GM21447 (cell line): ENCODE data around the gene L3MBTL1.
"Not testable (repeated sequence)": the region's sequence is repeated elsewhere in the genome, so short reads cannot be mapped to it uniquely, and the experiment has no call there.

Experiments
- ATAC-seq: cut with Tn5 transposase; IDR thresholded peaks from one replicate; pipeline ENCODE4 v1.9.1; 2021; ENCODE audit not compliant: unreplicated experiment

L3MBTL1 gene

DNA sequence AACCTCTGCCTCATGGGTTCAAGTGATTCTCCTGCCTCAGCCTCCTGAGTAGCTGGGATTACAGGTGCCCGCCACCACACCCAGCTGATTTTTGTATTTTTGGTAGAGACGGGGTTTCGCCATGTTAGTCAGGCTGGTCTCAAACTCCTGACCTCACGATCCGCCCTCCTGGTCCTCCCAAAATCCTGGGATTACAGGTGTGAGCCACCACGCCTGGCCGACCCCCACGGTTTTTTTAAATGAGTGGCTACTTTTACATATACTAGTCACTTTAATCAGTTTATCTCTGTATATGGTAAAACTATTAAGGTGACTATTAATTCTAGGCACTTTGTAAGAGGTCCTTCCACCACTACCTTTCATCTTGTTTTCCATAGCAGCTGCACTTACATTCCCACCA lies 5.5 kb upstream of the L3MBTL1 start:
- not testable (repeated sequence) for ATAC-seq

DNA sequence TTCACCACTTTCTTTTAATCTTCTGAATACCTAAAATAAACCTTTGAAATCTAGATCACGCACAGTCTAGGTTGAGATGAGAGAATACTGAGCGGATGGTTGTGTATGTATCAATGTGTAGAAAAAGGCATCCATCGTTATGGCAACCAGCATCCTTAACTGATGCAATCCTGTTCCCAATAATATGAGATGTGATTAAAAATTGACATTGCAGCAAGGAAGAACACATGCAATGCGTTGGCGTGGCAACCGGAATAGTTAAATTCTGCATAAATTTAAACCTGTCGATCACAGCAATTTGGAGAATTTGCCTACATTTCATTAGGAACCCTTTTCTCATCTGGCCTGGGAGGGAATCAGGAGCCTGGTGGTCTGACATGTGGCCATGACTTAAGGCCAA lies 1.3 kb upstream of the L3MBTL1 start:
- ATAC-seq, result no peak

DNA sequence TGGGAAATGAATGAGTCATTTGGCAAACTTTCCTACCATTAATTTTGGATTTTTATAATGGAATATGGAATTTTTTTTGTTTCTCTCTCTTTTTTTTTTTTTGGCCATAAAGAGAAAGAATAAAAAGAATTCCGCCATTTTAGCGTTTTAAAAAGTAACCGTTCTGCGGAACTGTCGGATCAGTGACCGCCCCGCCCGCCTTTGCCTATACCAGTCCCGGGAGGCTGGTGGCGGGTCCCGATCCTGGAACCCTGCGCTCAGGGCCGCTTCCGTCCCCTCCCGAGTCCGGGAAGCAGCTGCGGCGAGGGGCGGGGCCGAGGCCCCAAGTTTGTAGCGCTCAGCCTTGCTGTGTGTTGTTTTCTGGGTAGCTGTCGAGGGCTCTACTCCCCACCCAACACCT lies 609 bp downstream of the L3MBTL1 start:
- no peak for ATAC-seq

DNA sequence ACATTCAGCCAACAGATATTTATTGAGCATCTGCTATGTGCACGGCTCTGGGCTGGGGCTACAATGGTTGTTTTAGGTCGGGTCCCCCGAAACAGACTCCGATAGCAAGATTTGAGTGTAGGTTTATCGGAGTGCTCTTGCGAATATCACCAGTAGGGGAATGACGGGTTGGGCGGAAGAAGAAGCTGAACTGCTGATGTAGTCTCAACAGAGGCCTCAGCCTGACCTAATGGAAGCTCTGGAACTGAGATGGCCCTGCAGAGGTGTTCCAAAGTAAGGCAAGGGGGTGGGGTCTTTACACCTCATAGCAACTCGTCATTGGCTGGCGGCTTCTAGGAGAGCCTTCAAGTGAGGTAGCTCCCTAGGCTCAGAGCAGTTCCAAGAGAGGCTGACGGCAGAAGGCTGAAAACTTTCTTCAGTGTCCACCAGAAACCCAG lies 1.1 kb downstream of the L3MBTL1 start:
- no peak for ATAC-seq

DNA sequence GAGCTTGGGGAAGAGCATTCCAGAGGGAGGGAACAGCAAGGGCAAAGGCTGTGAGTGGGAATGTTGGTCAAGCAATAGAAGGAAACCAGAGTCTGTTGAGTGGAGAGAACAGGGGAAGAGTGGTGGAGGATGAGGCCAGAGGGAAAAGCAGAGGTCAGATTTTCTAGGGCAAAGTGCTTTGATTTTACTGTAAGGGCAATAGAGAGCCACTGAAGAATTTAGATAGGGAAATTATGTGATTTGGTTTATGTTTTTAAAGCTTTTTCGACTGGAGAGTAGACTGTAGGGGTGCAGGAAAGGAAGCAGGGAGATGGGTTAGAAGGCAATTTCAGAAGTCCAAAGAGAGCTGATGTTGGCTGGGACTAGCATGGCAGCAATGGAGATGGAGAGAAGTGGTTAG lies 4.4 kb downstream of the L3MBTL1 start:
- ATAC-seq, result no peak

DNA sequence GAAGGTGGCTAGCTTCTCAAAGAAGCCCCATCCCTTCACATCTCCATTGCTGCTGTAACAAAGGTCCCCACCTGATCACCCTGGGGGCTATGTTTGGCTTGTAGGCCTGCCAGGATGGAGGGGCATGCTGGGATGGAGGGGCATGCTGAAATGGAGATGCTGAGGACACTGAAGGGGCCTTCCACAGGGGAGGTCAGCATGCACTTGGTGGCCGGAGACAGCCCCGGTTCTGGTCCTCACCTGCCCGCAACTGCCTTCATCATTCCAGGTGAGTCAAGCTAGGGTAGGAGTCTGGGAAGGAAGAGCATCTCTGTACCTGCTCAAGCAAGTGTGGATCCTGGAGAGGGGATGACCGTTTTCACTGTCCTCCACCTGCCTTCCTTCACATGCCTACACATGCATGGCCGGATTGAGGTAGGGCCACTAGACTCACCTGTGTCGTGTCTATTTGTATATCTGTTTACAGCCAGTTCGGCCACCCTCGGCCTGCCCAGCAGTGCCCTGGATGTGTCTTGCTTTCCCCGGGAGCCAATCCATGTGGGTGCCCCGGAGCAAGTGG lies 6.0 kb downstream of the L3MBTL1 start:
- no peak for ATAC-seq

DNA sequence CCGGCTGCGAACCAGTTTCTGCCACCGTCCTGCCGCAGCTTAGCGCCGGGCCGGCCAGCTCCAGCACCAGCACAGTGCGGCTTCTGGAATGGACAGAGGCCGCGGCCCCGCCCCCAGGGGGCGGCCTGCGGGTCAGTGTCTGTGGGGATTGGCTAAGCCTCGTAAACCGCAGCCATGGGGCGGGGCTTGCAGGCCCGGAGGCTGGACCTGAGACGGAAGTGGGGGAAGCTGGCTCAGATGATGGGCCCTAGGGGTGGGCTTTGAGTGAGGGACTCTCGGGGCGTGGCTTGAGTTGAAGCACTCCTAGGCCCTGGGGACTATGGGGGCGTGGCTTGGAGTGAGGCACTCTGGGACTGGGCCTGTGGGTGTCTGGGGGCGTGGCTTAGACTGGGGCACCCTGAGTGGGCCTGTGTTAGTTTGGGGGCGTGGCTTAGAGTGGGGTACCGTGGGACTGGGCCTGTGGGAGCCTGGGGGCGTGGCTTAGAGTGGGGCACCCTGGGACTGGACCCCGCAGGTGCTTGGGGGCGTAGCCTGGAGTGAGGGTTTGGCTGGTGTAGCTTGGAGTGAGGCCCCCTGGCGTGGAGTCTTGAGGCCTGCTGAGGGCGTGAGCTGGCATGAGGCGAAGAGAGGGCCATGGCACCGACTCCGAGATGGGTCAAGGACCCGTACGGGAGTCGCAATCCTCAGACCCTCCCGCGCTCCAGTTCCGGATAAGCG lies 6.6 kb downstream of the L3MBTL1 start:
- ATAC-seq, result peak; percentile 85

GRCh38 chr20:43514648-43514999 lies 7.1 kb downstream of the L3MBTL1 start:
- ATAC-seq, result peak; percentile 15

DNA sequence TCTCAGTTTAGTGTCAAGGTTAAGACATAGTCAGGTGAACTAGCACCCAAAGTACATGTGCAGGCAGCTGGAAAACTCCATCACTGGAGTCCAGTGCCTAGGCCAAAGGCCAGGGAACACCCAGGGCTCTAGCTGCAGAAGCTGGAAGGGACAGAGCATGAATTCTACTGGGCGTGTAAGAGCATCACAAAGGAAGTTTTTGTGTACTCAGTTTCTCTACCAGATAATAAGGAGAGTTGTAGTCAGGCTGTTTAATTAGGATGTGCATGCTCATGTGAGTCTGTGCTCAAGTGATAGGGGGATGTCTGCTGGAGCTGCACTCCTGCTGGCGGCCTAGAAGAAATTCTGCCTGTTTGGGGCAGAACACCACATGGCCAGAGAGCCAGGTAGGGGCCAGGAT lies 8.1 kb downstream of the L3MBTL1 start:
- ATAC-seq, result no peak

DNA sequence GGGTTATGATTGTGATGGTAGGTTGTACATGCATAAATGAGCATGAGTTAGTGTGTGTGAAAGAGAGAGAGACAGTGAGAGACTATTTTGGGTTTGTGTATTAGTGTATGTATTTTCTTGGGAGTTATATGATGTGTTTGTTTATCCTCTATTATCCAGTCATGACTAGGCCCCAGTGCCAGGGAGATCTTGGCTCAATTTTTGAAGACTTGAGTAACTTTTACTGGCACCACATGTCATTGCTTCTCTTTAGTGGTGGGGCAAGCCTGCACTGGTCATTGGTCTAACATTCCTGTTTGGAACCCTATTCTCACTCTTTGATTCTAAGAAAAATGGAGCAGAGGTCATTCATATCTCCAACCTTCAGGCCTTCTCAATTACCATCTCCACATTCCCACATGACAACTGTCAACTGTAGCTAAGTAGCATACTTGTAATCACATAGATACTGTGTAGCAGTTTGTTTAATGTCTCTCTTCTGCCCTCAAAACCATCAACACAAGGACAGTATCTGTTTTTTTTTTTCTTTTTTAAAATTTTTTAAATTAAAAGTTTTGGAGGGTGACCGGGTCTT lies 8.8 kb downstream of the L3MBTL1 start:
- no peak for ATAC-seq

DNA sequence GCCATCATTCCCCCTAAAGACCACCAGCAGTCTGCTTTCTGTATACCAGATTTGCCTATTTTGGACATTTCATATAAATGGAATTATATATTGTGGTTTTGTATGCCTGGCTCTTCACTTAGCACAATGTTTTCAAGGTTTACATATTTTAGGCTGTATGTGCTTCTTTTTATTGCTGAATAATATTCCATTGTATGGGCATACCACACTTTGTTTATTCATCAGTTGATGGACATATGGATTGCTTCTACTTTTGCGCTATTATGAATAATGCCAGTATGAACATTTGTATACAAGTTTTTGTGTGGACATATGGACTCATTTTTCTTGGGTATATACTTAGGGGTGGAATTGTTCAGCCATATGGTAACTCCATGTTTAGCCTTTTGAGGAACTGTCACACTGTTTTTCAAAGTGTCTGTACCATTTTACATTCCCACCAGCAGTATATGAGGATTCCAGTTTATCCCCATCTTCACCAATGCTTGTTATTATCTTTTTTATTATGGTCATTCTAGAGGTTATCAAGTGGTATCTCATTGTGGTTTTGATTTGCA lies 12.7 kb downstream of the L3MBTL1 start:
- ATAC-seq, result no peak

DNA sequence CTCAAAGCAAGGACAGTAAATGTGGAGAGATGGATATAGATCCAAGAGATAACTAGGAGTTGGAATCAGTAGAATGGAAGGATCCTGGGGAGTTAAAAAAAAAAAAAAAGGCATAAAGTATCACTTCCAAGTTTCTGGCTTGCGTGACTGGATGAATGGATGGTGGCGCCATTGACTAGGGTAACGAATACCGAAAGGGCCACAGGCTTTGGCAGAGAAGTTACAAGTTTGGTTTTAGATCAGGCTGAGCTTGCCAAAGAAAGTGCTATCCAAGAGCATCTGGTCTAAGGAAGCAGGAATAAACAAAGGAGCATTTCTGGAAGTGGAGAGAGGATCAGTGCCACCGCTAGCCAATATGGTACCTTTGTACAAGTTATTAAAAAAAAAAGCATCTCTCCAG lies 17.5 kb downstream of the L3MBTL1 start:
- ATAC-seq, result no peak

- no peak for ATAC-seq
Observed at GRCh38 chr20:43528258-43528875, 20.9 kb downstream of the L3MBTL1 start.

- ATAC-seq, result no peak
Observed at GRCh38 chr20:43529051-43529450, 21.6 kb downstream of the L3MBTL1 start.

DNA sequence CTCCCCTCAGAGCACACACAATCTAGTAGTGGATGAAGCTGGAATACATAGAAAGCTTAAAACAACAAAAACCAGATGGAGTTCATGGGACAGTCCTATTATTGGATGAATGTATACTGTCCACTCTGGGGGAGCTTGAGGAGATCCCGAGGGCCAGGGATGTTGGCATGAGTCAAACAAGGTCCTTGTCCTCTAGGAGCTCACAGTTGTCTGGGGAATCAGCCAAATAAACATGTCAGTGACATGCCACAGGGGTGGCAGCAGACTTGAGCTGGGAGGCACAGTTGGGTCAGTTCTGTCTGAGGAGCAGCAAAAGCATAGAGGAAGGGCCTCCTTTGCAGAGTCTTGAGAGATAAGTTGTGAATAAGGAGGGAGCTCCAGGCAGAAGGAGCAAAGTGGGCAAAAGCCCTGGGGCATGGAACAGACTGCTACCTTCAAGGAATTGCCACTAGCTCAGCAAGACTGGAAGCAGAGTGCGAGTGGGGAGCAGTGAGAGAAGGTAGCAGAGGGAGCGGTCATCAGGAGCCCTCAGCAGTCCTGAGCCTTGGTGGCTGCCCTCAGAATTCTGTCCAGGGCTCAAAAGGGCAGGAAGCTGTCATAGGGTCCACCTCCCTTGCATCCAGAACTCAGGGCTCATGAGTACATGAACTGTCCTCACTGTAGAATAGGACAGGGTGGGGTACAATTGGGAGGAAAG lies 22.1 kb downstream of the L3MBTL1 start:
- no peak for ATAC-seq

- ATAC-seq, result no peak
Observed at GRCh38 chr20:43530321-43531090, 23.0 kb downstream of the L3MBTL1 start.

GRCh38 chr20:43531091-43531443 lies 23.6 kb downstream of the L3MBTL1 start:
- ATAC-seq, result no peak

DNA sequence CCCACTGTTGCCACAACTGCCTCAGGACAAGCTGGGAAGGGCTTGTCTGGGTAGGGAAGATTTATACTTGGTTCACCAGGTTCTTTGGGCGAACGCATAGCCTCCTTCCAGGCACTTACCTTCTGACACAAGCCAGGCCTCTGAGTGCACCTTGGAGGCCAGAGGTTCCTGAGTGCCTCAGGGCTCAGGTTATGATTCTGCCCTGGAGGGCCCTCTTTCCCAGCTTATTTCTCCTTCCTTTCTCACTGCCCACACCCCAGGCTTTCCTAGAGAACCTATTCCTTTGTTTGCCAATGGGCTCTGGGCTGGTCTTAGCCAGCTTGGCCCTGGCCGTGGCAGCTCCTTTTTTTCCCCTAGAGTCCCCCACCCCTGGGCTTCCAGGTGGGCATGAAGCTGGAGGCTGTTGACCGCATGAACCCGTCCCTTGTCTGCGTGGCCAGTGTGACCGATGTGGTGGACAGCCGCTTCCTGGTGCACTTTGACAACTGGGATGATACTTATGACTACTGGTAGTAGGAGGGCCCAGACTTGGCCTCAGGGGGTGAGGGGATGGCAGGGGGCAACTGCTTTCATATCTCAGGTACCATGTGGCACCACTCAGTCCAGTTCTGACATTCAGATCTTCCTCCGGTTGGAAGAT lies 25.0 kb downstream of the L3MBTL1 start:
- no peak for ATAC-seq

GRCh38 chr20:43533060-43533459 lies 25.6 kb downstream of the L3MBTL1 start:
- no peak for ATAC-seq

- no peak for ATAC-seq
Observed at GRCh38 chr20:43534016-43534415, 26.5 kb downstream of the L3MBTL1 start.
